ENCODE measurements around the gene COL20A1. TPM values are rescaled to one million over a fixed set of nuclear protein-coding genes. Genes with fewer than 3 reads are reported as not detected.

COL20A1 gene
- total RNA-seq, 1 donor from 2014 or later: 5.0 TPM

DNA sequence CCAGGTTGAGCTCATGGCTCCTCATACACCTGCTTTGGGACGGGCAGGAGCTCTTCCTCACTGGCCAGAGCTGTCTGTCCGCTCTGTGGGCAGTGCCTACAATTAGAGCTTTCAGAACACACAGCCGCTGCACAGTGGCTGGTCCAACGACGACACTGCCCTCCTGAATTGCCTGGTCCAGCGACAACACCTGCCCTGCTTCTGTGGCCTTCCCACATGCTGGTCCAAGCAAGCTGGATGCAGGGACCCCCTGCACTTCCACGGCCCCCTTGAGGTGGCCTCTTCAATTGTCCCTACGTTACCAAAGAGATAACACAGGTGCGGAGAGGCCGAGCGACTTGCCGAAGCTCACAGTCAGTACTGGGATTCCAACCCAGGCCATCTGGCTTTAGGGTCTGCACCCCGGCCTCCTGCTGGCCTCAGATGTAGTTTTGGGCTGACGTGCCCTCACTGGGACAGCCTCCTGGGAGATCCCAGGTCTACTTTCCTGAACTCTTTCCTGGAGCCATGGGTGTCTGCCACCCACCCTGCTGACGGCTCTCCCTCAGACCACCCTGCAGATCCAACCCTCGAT is 69.5 kb downstream of the COL20A1 start:
- no peak overlapping the region for H2AFZ ChIP-seq (ENCODE audit: low read depth, low read length)
- Mint-ChIP-seq H3K27ac (ENCODE audit: unreplicated experiment) (no peak overlapping the region), H3K27me3 (ENCODE audit: low read depth, unreplicated experiment) (peaks cover 37% of the 10 kb centered on the region), H3K4me3 (ENCODE audit: unreplicated experiment) (no peak overlapping the region), H3K4me1 (ENCODE audit: low read depth, unreplicated experiment) (no peaks in the 10 kb centered on the region), H3K9me3 (ENCODE audit: unreplicated experiment) (no peaks in the 10 kb centered on the region), H3K36me3 (ENCODE audit: low read depth, unreplicated experiment) (no peaks in the 10 kb centered on the region)
- H3K4me3 ChIP-seq (ENCODE audit: insufficient read depth, low read depth, low read length): no peak overlapping the region
- no peak overlapping the region for H3K9ac ChIP-seq (ENCODE audit: low read length)
- H3K9me3 ChIP-seq (ENCODE audit: insufficient read depth, low read depth, low read length): no peaks in the 10 kb centered on the region
- no peaks in the 10 kb centered on the region for H4K20me1 ChIP-seq (ENCODE audit: insufficient read depth, low read length)
- H3K36me3 ChIP-seq (ENCODE audit: insufficient read depth, low read length): no peaks in the 10 kb centered on the region
- FAIRE-seq (no peak), DNase-seq (ENCODE audit: low read depth) (no peak)
- no peaks in the 10 kb centered on the region for H3K79me2 ChIP-seq (ENCODE audit: insufficient read depth, low read length)
- peaks cover 8% of the 10 kb centered on the region for H3K27me3 ChIP-seq (ENCODE audit: insufficient read depth, low read length)
- TF ChIP-seq EZH2 (IDR thresholded peaks at IDR 0.05; ENCODE audit: insufficient read depth, low read length): no peak
- TF ChIP-seq, protein P1, sequence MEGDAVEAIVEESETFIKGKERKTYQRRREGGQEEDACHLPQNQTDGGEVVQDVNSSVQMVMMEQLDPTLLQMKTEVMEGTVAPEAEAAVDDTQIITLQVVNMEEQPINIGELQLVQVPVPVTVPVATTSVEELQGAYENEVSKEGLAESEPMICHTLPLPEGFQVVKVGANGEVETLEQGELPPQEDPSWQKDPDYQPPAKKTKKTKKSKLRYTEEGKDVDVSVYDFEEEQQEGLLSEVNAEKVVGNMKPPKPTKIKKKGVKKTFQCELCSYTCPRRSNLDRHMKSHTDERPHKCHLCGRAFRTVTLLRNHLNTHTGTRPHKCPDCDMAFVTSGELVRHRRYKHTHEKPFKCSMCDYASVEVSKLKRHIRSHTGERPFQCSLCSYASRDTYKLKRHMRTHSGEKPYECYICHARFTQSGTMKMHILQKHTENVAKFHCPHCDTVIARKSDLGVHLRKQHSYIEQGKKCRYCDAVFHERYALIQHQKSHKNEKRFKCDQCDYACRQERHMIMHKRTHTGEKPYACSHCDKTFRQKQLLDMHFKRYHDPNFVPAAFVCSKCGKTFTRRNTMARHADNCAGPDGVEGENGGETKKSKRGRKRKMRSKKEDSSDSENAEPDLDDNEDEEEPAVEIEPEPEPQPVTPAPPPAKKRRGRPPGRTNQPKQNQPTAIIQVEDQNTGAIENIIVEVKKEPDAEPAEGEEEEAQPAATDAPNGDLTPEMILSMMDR (IDR thresholded peaks at IDR 0.05; ENCODE audit: insufficient read depth, low read depth, low read length): no peak
- H3K27ac ChIP-seq (ENCODE audit: low read depth, low read length): no peak overlapping the region
- no peak overlapping the region for H3K4me2 ChIP-seq (ENCODE audit: low read length)
- no peaks in the 10 kb centered on the region for H3K4me1 ChIP-seq (ENCODE audit: insufficient read depth, low read length)

DNA sequence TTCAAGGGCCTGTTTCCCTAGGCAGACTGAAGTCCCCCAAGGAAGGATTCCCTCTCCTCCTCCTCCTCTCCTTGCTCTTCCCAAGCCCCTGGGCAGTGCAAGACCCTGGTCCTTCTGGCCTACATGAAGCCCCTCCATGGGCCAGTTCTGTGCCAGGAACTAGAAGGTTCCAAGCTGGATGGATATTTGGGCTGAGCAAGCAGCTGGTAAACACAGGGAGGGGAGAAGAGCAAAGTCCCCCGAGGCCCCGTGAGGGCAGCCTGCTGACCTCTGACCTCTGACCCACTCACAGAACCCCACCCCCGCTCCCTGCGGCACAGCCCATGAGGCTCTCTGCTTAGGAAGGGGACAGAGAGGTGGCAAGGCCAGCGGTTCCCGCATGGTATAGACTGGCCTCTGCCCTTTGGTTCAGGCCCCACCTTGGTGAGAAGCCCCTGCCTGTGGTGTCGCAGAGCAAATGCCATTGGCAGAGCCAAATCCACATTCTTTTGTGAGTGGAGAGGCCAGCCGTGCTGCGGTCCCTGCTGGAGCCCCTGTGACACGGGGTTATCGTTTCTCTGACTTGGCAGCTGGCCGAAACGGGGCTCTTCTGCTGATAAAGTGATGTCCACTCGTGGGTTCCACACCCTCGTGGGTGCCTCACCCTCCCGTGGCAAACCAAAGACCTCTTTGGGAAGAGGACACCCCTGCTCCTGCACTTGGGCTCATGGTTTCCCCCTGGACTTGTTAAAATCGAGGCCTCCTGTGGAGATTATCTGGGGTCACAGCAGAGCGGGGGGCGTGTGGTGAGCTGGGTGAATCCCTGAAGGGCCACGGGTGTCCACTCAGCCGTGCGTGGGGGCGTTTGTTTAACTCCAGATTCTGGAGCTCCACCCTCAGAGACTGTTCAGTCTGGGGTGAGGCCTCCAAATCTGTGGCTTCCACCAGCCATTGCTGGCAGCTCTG is 70.3 kb downstream of the COL20A1 start:
- TF ChIP-seq, protein P1 (IDR thresholded peaks at IDR 0.05; ENCODE audit: insufficient read depth, low read depth, low read length): no peak
- no peak for TF ChIP-seq EZH2 (IDR thresholded peaks at IDR 0.05; ENCODE audit: insufficient read depth, low read length)
- Mint-ChIP-seq H3K27me3 (ENCODE audit: low read depth, unreplicated experiment) (peaks cover 39% of the 10 kb centered on the region), H3K36me3 (ENCODE audit: low read depth, unreplicated experiment) (no peaks in the 10 kb centered on the region), H3K4me1 (ENCODE audit: low read depth, unreplicated experiment) (no peaks in the 10 kb centered on the region), H3K9me3 (ENCODE audit: unreplicated experiment) (no peaks in the 10 kb centered on the region), H3K27ac (ENCODE audit: unreplicated experiment) (no peak overlapping the region), H3K4me3 (ENCODE audit: unreplicated experiment) (no peak overlapping the region)
- Histone ChIP-seq H3K36me3 (ENCODE audit: insufficient read depth, low read length) (no peaks in the 10 kb centered on the region), H2AFZ (ENCODE audit: low read depth, low read length) (no peak overlapping the region), H3K4me1 (ENCODE audit: insufficient read depth, low read length) (no peaks in the 10 kb centered on the region), H3K9me3 (ENCODE audit: insufficient read depth, low read depth, low read length) (no peaks in the 10 kb centered on the region), H3K9ac (ENCODE audit: low read length) (no peak overlapping the region), H3K4me3 (ENCODE audit: insufficient read depth, low read depth, low read length) (no peak overlapping the region), H3K27ac (ENCODE audit: low read depth, low read length) (no peak overlapping the region), H3K79me2 (ENCODE audit: insufficient read depth, low read length) (no peaks in the 10 kb centered on the region), H4K20me1 (ENCODE audit: insufficient read depth, low read length) (no peaks in the 10 kb centered on the region), H3K27me3 (ENCODE audit: insufficient read depth, low read length) (peaks cover 8% of the 10 kb centered on the region), H3K4me2 (ENCODE audit: low read length) (no peak overlapping the region)
- no peak for FAIRE-seq
- no peak for DNase-seq (ENCODE audit: low read depth)
